Heart left ventricle (tissue), 16 donors: ENCODE results near the gene PRR30. TPM values are rescaled to one million over a fixed set of nuclear protein-coding genes. Genes with fewer than 3 reads are reported as not detected.

Experiments used
- ATAC-seq, 4 donors: fragments of 200-7000 bp; cut with Tn5 transposase; one replicate each; pipeline ENCODE4 v1.9.1; 2020 to 2022; ENCODE audit warnings: moderate library complexity in 4 of 4, mild to moderate bottlenecking in 3 of 4, moderate number of reproducible peaks in 1 of 4
- DNase-seq, 5 donors: peaks; one replicate each; pipeline ENCODE4 v3.0.0-alpha.2; 2020
- H3K27ac ChIP-seq, 12 donors: fragments of 200-600 bp; sonication (generic) in 4 of 12; one replicate each; pipeline versions ENCODE4 v1.5.0 to v1.8.0; 2016 to 2022; ENCODE audit warnings: mild to moderate bottlenecking in 2 of 12
- H3K27me3 ChIP-seq, 9 donors: fragments of 200-600 bp; sonication (generic) in 2 of 9; one replicate each; pipeline versions ENCODE4 v1.5.1 to v1.8.0; 2016 to 2022; ENCODE audit warnings: mild to moderate bottlenecking in 3 of 9
- H3K36me3 ChIP-seq, 9 donors: fragments of 200-600 bp; sonication (generic) in 2 of 9; one replicate each; pipeline versions ENCODE4 v1.5.0 to v1.8.0; 2018 to 2022; ENCODE audit warnings: mild to moderate bottlenecking in 2 of 9
- H3K4me1 ChIP-seq, 12 donors: fragments of 200-600 bp; sonication (generic) in 4 of 12; one replicate each; pipeline versions ENCODE4 v1.5.0 to v1.8.0; 2016 to 2022; ENCODE audit warnings: mild to moderate bottlenecking in 3 of 12
- H3K4me3 ChIP-seq, 12 donors: fragments of 200-600 bp; sonication (generic) in 4 of 12; one replicate each; pipeline versions ENCODE4 v1.5.0 to v1.8.0; 2017 to 2022; ENCODE audit warnings: mild to moderate bottlenecking in 9 of 12, moderate library complexity in 4 of 12
- H3K9me3 ChIP-seq, 12 donors: fragments of 200-600 bp; sonication (generic) in 4 of 12; one replicate each; pipeline versions ENCODE4 v1.5.0 to v1.8.0; 2016 to 2022; ENCODE audit warnings: mild to moderate bottlenecking in 1 of 12
- CTCF ChIP-seq, 12 donors: fragments of 200-600 bp; sonication (generic) in 4 of 12; IDR thresholded peaks; one replicate each; pipeline versions ENCODE4 v1.5.0 to v1.8.0; 2018 to 2022; ENCODE audit warnings: antibody characterized with exemption in 12 of 12, mild to moderate bottlenecking in 5 of 12
- POLR2A ChIP-seq, 2 donors: fragments of 450-650 bp; IDR thresholded peaks; one replicate each; pipeline ENCODE4 v1.6.1; 2017; ENCODE audit warnings: antibody characterized with exemption in 2 of 2, mild to moderate bottlenecking in 2 of 2, moderate library complexity in 2 of 2
- WGBS, 4 donors: extraction: QIAGEN DNeasy Blood & Tissue Kit in 2 of 4; methylation state at CpG; one replicate each; pipeline versions ENCODE4 v1.1.5 to v1.1.7; 2013 to 2018; 5-methylcytosine and 5-hydroxymethylcytosine counted together
- intact Hi-C, 10 donors: fragments of 100-400 bp; cut with DNase I; formaldehyde crosslinking; loops; one replicate each; pipeline versions ENCODE4 v1.11.1 to v1.14.2; 2022
- polyA plus RNA-seq, 2 donors: library from polyadenylated mRNA; stranded (reverse); fragments of 200-250 nt; gene quantifications; one replicate each; pipeline ENCODE4 v1.2.3, GENCODE V29; 2013
- total RNA-seq, 9 donors: library from RNA; depleted of rRNA in 2 of 9; stranded (reverse); fragments of >200 nt in 2 of 9; fragmentation: NEBNext Ultra II Directional in 3 of 9; extraction: Animal tissue kit (Norgen Biotek cat#: 25700) in 3 of 9; gene quantifications; one replicate each; pipeline versions ENCODE4 v1.1.0 to v1.2.4, GENCODE V29; 2016 to 2023
- donor health status: ischemic (EF 13 %, LVEDD 7.1; RV severe dilation, severe dysfunction).
- donor health status: healthy with polysubstance abuse.
- donor health status: DM: no; HTN: yes; CAD: no.
- donor health status: DM: no; HTN: no; CAD: no.
- donor health status: ischemic (EF 25% LVEDD 6.9; RV normal size, moderate dysfunction).
- donor health status: ischemic (EF 25% LVEDD 5.7; RV mildly dilated, moderate dysfunction).
- donor health status: healthy.
- donor health status: DM: yes; HTN: yes; CAD: no.
- donor health status: ischemic (EF 35%, LVEDD 5.7; RV mildly dilated, moderate dysfunction).
- donor health status: nonischemic (EF 11% LVEDD 7.7; RV severe dilation, severe dysfunction).
- donor health status: DM: yes; HTN: yes; CAD: no.
- donor health status: PGD.
- donor health status: ischemic (EF 29% LVEDD 5.4; RV normal size, mild dysfunction).
- donor health status: nonischemic (EF 23%, LVEDD 6.1; RV moderate dilation, normal function).

The PRR30 gene
- total and polyA plus RNA-seq, 11 donors = not detected

- intact Hi-C loops = no loop called here
- ATAC-seq = no peak
Observed at GRCh38 chr2:27175330-27175729, 36.1 kb upstream of the PRR30 start.

GRCh38 chr2:27174638-27175037, 35.4 kb upstream of the PRR30 start:
- WGBS, 4 donors = 66 to 77% (median 68%) methylated on average over 6 of the region's 6 CpGs
- ATAC-seq (no peak), DNase-seq (no peak)
- no peaks in the 10 kb centered on the region for H3K9me3 ChIP-seq
- peaks cover 0 to 11% (median 0%) of the 10 kb centered on the region in 9 donors for H3K27me3 ChIP-seq
- H3K27ac ChIP-seq = no peak overlapping the region
- H3K4me1 ChIP-seq = peaks cover 0 to 4% (median 0%) of the 10 kb centered on the region in 12 donors
- H3K36me3 ChIP-seq = no peaks in the 10 kb centered on the region
- intact Hi-C loops = no loop called here
- TF ChIP-seq CTCF (IDR thresholded peaks at IDR 0.05) (no peak), POLR2A (IDR thresholded peaks at IDR 0.05) (no peak)
- H3K4me3 ChIP-seq = no peak overlapping the region

More at GRCh38 chr2:27175330-27175729, 36.1 kb upstream of the PRR30 start:
- no peak for DNase-seq
- no peak overlapping the region for H3K4me3 ChIP-seq
- no peaks in the 10 kb centered on the region for H3K4me1 ChIP-seq
- H3K27me3 ChIP-seq = peaks cover 0 to 16% (median 0%) of the 10 kb centered on the region in 9 donors
- H3K36me3 ChIP-seq = no peaks in the 10 kb centered on the region
- 71 to 78% (median 75%) methylated on average over 8 of the region's 8 CpGs for WGBS, 4 donors
- H3K27ac ChIP-seq = no peak overlapping the region
- H3K9me3 ChIP-seq = no peaks in the 10 kb centered on the region
- TF ChIP-seq POLR2A (IDR thresholded peaks at IDR 0.05) (no peak), CTCF (IDR thresholded peaks at IDR 0.05) (no peak)

- DNase-seq (no peak), ATAC-seq (no peak)
- Histone ChIP-seq H3K36me3 (no peaks in the 10 kb centered on the region), H3K9me3 (no peaks in the 10 kb centered on the region), H3K4me1 (peaks cover 0 to 4% (median 0%) of the 10 kb centered on the region in 12 donors), H3K4me3 (no peak overlapping the region), H3K27me3 (peaks cover 0 to 9% (median 0%) of the 10 kb centered on the region in 9 donors), H3K27ac (no peak overlapping the region)
- intact Hi-C loops = no loop called here
- WGBS, 4 donors = 77 to 84% (median 79%) methylated on average over 8 of the region's 8 CpGs
- TF ChIP-seq POLR2A (IDR thresholded peaks at IDR 0.05) (no peak), CTCF (IDR thresholded peaks at IDR 0.05) (no peak)
Observed at GRCh38 chr2:27171351-27171848, 32.2 kb upstream of the PRR30 start.

- H3K36me3 ChIP-seq = no peaks in the 10 kb centered on the region
- no peak overlapping the region for H3K27ac ChIP-seq
- WGBS, 4 donors = 78 to 79% (median 79%) methylated on average over 6 of the region's 6 CpGs
- no peak for DNase-seq
- H3K9me3 ChIP-seq = no peaks in the 10 kb centered on the region
- peaks cover 0 to 4% (median 0%) of the 10 kb centered on the region in 12 donors for H3K4me1 ChIP-seq
- TF ChIP-seq CTCF (IDR thresholded peaks at IDR 0.05) (no peak), POLR2A (IDR thresholded peaks at IDR 0.05) (no peak)
- peaks cover 0 to 9% (median 0%) of the 10 kb centered on the region in 9 donors for H3K27me3 ChIP-seq
- ATAC-seq = no peak
- intact Hi-C loops = no loop called here
- H3K4me3 ChIP-seq = no peak overlapping the region
Observed at GRCh38 chr2:27170581-27171337, 31.5 kb upstream of the PRR30 start.
